HG02623 (cell line): ENCODE data around the gene SLC25A44.

Source experiments
- ATAC-seq: cut with Tn5 transposase; IDR thresholded peaks from one replicate; pipeline ENCODE4 v1.9.1; 2021; ENCODE audit warnings: moderate library complexity; ENCODE audit not compliant: unreplicated experiment

Gene SLC25A44

GRCh38 chr1:156233426-156234127 lies 39.7 kb downstream of the SLC25A44 start:
- ATAC-seq = no peak

- no peak for ATAC-seq
Measured at GRCh38 chr1:156236164-156236563, 42.3 kb downstream of the SLC25A44 start.

- ATAC-seq = no peak
Measured at GRCh38 chr1:156238248-156238647, 44.3 kb downstream of the SLC25A44 start.

- no peak for ATAC-seq
Measured at GRCh38 chr1:156241311-156241811, 47.5 kb downstream of the SLC25A44 start.

GRCh38 chr1:156241926-156242325 lies 48.0 kb downstream of the SLC25A44 start, which contains the start of gene BGLAP:
BGLAP (plus strand) TSS chr1:156242184; CDS start chr1:156242232, 48 bp downstream.
- no peak for ATAC-seq

- no peak for ATAC-seq
Measured at GRCh38 chr1:156242738-156243137, 48.8 kb downstream of the SLC25A44 start.

- ATAC-seq = no peak
Measured at GRCh38 chr1:156244126-156244525, 50.2 kb downstream of the SLC25A44 start.

GRCh38 chr1:156244712-156245111 lies 50.8 kb downstream of the SLC25A44 start:
- no peak for ATAC-seq

- no peak for ATAC-seq
Measured at GRCh38 chr1:156245451-156246232, 51.7 kb downstream of the SLC25A44 start.

GRCh38 chr1:156246241-156246780 lies 52.4 kb downstream of the SLC25A44 start:
- ATAC-seq = no peak

GRCh38 chr1:156246781-156247459 lies 53.0 kb downstream of the SLC25A44 start:
- no peak for ATAC-seq

- ATAC-seq = no peak
Measured at GRCh38 chr1:156247460-156248322, 53.8 kb downstream of the SLC25A44 start, which contains the start of gene PAQR6. PAQR6 (minus strand) TSS chr1:156248056; CDS start chr1:156246731, 1,325 bp downstream.

GRCh38 chr1:156248323-156248683 lies 54.4 kb downstream of the SLC25A44 start:
- no peak for ATAC-seq

GRCh38 chr1:156249593-156249992 lies 55.7 kb downstream of the SLC25A44 start:
- no peak for ATAC-seq

GRCh38 chr1:156251527-156251926 lies 57.6 kb downstream of the SLC25A44 start:
- ATAC-seq = no peak

GRCh38 chr1:156253634-156254033 lies 59.7 kb downstream of the SLC25A44 start:
- no peak for ATAC-seq

GRCh38 chr1:156257711-156258110 lies 63.8 kb downstream of the SLC25A44 start:
- no peak for ATAC-seq

- ATAC-seq = no peak
Measured at GRCh38 chr1:156258859-156259258, 65.0 kb downstream of the SLC25A44 start.

- no peak for ATAC-seq
Measured at GRCh38 chr1:156259805-156260204, 65.9 kb downstream of the SLC25A44 start.

- ATAC-seq = no peak
Measured at GRCh38 chr1:156260896-156261295, 67.0 kb downstream of the SLC25A44 start.
